ENCODE results near the gene LTB.

DNA sequence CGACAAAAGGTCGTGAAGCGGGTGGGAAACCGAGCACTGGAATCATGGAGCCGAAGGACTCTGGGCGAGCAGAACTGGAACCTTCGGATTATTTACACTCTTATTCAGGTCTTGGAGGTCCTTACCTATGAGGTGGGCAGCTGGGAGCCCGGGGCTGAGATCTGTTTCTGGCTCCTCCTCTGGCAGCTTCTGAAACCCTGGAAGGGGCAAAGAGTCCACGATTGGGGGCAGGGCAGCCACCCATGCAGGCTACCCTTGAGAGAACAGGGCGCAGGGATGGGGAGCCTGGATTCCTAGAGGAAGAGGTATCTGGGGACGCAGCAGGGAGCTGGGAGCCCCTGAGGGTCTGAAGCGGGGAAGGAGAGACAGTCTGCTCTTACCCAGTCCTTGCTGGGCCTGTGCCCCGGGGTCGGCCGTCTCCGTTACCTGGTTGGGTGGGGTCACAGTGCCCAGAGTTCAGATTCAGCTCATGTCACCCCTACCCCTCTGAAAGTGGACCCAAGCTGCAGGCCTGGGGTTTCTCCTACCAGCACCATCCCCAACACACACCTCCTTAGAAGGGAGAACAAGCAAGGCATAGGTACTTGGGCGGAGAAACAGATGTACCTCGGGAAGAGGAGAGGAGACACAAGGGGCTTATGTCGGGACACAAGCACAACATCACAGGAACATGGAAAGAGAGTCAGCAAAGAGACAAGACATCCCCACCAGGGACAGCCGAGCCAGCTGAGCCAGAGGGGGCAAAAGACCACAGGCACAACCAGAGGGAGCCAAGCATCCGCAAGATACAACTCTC is 592 bp downstream of the LTB start:
- TF ChIP-seq YY1 (IDR thresholded peaks at IDR 0.05; ENCODE audit: insufficient read depth, insufficient read length) (no peak), SUZ12 (IDR thresholded peaks at IDR 0.05; ENCODE audit: extremely low read depth, insufficient read depth, insufficient read length) (no peak)
